Progenitor cell of endocrine pancreas (in vitro differentiated cells): Measurements from ENCODE around the gene S1PR3. TPM values are rescaled to one million over a fixed set of nuclear protein-coding genes. Genes with fewer than 3 reads are reported as not detected.

ENCODE experiments used
- DNase-seq: peaks from one replicate; pipeline ENCODE4 v3.0.0; 2021; ENCODE audit warnings: low spot score; ENCODE audit not compliant: unreplicated experiment
- H3K27ac Mint-ChIP-seq: 2 replicates; pipeline ENCODE4 v1.8.0; 2021; ENCODE audit warnings: mild to moderate bottlenecking, moderate library complexity, mixed read lengths
- H3K27me3 Mint-ChIP-seq: 2 replicates; pipeline ENCODE4 v1.8.0; 2021; ENCODE audit warnings: mixed read lengths
- H3K36me3 Mint-ChIP-seq: 2 replicates; pipeline ENCODE4 v1.8.0; 2022; ENCODE audit warnings: mixed read lengths; ENCODE audit not compliant: insufficient read depth
- H3K4me1 Mint-ChIP-seq: 2 replicates; pipeline ENCODE4 v1.8.0; 2021; ENCODE audit warnings: low read depth, mixed read lengths
- H3K4me3 Mint-ChIP-seq: 2 replicates; pipeline ENCODE4 v1.8.0; 2021; ENCODE audit warnings: low read depth, mild to moderate bottlenecking, moderate library complexity, mixed read lengths
- H3K9me3 Mint-ChIP-seq: 2 replicates; pipeline ENCODE4 v1.8.0; 2021; ENCODE audit warnings: low read depth, mixed read lengths
- total RNA-seq: library from RNA; stranded (reverse); gene quantifications from 2 replicates; pipeline ENCODE4 v1.2.1, GENCODE V29; 2021
- TF ChIP-seq, protein P1 (sequence below): fragments of 200-600 bp; sonication (generic); IDR thresholded peaks from one replicate; pipeline ENCODE4 v1.5.0; 2021; ENCODE audit warnings: antibody characterized with exemption, mild to moderate bottlenecking; ENCODE audit not compliant: unreplicated experiment

S1PR3 gene
- total RNA-seq, 1 donor from 2014 or later, result 1.6 TPM

DNA sequence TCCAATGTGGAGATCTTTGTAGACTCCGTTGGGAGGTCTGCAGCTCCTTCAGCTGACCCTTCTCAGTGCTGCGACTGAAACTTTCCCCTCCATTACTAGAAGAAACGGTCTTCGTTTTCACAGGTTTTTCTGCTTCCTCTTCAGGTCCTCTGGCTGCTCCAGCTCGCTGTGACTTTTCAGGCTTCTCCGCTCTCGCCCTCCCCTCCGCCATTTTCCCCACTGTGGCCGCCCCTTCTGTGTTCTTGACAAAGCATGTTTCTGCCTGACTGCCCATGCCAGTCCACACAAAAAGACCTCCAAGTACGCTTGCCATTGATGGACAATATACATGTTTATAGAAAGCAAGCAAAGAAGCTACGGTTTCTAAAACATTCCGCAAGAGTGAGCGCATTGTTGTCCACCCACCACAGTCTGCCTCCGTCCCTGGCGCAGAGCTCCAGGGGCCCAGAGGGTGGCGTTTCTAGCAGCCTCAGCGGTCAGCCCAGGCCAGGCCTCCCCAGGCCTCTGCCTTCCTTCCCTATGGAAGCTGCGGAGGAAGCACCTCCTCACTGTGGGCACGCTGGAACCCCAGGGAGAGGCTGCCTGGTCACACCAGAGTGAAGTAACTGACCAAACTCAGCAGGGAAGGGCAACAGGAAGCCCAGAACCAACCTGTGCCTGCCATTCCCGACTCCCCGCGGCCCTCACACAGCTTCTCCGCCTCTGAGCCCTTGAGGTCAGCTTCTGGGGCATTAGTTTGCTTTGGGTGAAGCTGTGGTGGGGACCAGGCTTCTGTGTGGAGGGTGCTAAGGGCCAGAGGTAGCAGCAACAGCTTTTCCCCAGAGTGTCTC is 19.9 kb upstream of the S1PR3 start:
- H3K27ac Mint-ChIP-seq, result peak overlapping the region; percentile 77
- no peaks in the 10 kb centered on the region for H3K9me3 Mint-ChIP-seq
- peaks cover 25% of the 10 kb centered on the region for H3K27me3 Mint-ChIP-seq
- TF ChIP-seq, protein P1, sequence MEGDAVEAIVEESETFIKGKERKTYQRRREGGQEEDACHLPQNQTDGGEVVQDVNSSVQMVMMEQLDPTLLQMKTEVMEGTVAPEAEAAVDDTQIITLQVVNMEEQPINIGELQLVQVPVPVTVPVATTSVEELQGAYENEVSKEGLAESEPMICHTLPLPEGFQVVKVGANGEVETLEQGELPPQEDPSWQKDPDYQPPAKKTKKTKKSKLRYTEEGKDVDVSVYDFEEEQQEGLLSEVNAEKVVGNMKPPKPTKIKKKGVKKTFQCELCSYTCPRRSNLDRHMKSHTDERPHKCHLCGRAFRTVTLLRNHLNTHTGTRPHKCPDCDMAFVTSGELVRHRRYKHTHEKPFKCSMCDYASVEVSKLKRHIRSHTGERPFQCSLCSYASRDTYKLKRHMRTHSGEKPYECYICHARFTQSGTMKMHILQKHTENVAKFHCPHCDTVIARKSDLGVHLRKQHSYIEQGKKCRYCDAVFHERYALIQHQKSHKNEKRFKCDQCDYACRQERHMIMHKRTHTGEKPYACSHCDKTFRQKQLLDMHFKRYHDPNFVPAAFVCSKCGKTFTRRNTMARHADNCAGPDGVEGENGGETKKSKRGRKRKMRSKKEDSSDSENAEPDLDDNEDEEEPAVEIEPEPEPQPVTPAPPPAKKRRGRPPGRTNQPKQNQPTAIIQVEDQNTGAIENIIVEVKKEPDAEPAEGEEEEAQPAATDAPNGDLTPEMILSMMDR, result no peak
- no peaks in the 10 kb centered on the region for H3K36me3 Mint-ChIP-seq
- DNase-seq, result no peak
- H3K4me3 Mint-ChIP-seq, result no peak overlapping the region
- no peaks in the 10 kb centered on the region for H3K4me1 Mint-ChIP-seq

DNA sequence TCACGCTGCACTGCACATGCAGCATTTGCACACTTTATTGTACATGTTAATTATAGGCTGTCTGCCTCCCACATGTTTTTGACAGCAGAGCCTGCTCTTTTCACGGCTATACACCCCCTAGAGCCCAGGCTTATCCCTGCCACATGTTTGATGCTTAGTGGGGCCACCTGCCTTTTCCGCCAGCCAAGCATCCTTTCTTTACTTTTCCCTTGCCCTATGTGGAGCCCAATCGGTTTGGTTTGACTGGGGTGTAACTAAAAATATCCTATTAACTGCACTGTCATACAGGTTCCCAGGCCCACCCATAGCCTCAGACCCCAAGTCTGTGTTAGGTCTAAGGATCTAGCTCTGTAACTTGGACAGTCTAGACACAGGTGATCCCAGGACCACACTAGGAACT is 18.9 kb upstream of the S1PR3 start:
- Mint-ChIP-seq H3K4me3 (no peak overlapping the region), H3K4me1 (no peaks in the 10 kb centered on the region), H3K36me3 (no peaks in the 10 kb centered on the region), H3K27me3 (peaks cover 31% of the 10 kb centered on the region), H3K9me3 (no peaks in the 10 kb centered on the region), H3K27ac (no peak overlapping the region)
- TF ChIP-seq, protein P1, result no peak
- no peak for DNase-seq

DNA sequence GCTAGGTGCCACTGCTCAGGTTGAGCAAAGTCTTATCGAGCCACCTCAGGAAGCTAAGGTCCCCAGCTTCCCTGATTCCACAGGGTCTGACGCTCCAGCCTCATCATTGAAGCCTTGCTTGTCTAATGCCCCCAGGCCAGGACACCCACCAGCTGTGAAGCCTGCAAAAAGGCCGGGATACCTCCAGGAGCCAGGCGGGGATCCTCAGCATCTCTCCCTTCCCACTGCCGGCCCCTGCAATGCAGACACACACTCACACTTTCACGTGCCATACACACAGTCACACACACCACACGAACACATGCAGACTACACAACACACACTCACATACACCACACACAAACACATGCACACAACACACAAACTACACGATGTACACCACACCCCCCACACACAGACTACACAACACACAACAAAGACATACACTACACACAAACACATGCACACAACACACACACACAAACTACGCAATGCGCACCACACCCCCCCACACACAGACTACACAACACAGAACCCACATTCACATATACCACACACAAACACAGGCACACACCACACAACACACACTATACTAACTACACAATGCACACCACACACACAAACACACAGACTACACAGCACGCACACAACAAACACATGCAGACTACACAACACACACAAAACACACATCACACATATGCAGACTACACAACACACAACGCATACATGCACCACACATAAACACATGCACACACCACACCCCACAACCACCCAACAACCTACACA is 17.8 kb upstream of the S1PR3 start:
- H3K36me3 Mint-ChIP-seq, result no peaks in the 10 kb centered on the region

DNA sequence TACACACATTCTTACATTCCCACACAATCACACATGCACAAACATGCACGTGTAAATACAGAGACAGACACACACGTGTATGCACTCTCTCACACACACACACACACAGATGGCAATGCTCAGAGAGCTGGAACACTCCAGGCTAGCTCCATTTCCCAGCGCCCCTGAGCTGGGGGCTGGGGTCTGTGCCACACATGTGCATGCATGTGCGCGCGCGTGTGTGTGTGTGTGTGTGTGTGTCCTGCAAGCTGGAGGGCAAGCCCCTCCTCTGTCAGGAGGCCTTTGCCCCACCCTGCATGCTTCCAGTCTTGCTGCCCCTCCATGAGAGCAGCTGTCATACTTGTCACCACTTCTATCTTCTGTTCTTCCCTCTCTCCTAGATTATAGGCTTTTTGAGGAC is 16.6 kb upstream of the S1PR3 start:
- H3K27ac Mint-ChIP-seq, result no peak overlapping the region
- TF ChIP-seq, protein P1, result no peak
- no peaks in the 10 kb centered on the region for H3K36me3 Mint-ChIP-seq
- no peak for DNase-seq
- H3K4me3 Mint-ChIP-seq, result no peak overlapping the region
- peaks cover 26% of the 10 kb centered on the region for H3K27me3 Mint-ChIP-seq
- peaks cover 1% of the 10 kb centered on the region for H3K9me3 Mint-ChIP-seq
- no peaks in the 10 kb centered on the region for H3K4me1 Mint-ChIP-seq

More for the DNA sequence above, 17.8 kb upstream of the S1PR3 start:
- Mint-ChIP-seq H3K4me3 (no peak overlapping the region), H3K9me3 (no peaks in the 10 kb centered on the region), H3K4me1 (no peaks in the 10 kb centered on the region), H3K27me3 (peaks cover 33% of the 10 kb centered on the region), H3K27ac (no peak overlapping the region)
- TF ChIP-seq, protein P1, result no peak
- no peak for DNase-seq
